ENCODE results near the gene MTIF3.

- TF ChIP-seq POLR2AphosphoS5 (IDR thresholded peaks at IDR 0.05; ENCODE audit: low read depth, low read length) (no peak), POLR2A (IDR thresholded peaks at IDR 0.05; ENCODE audit: low read depth, low read length) (no peak), TAF1 (IDR thresholded peaks at IDR 0.05; ENCODE audit: borderline replicate concordance, low read depth, low read length) (no peak)
Measured at GRCh38 chr13:27461940-27462584, 11.7 kb upstream of the MTIF3 start.

Measured in GM12892 (cell line).